NCI-H1048 (cell line): Measurements from ENCODE around the gene WIPF2.

ENCODE experiments used
- DNase-seq: peaks from one replicate; lab custom pipeline; 2025; lab: John Stamatoyannopoulos, UW

The WIPF2 gene

GRCh38 chr17:40327244-40327729 is 108.2 kb downstream of the WIPF2 start:
- DNase-seq: no peak

- no peak for DNase-seq
Observed at GRCh38 chr17:40327735-40328385, 108.8 kb downstream of the WIPF2 start.

GRCh38 chr17:40328386-40328766 is 109.3 kb downstream of the WIPF2 start:
- no peak for DNase-seq

- no peak for DNase-seq
Observed at GRCh38 chr17:40329839-40330794, 111.0 kb downstream of the WIPF2 start.

GRCh38 chr17:40330850-40331470 is 111.9 kb downstream of the WIPF2 start:
- DNase-seq: no peak

- no peak for DNase-seq
Observed at GRCh38 chr17:40331743-40332641, 112.9 kb downstream of the WIPF2 start.
